Thyroid gland (tissue), 4 donors: ENCODE measurements around the gene OR11G2. TPM values are rescaled to one million over a fixed set of nuclear protein-coding genes. Genes with fewer than 3 reads are reported as not detected.
"Not testable (repeated sequence)": the region's sequence is repeated elsewhere in the genome, so short reads cannot be mapped to it uniquely, and the experiment has no call there.

Experiments used
- DNase-seq, 2 donors: peaks; one replicate each; pipeline ENCODE4 v3.0.0-alpha.2; 2019
- H3K27ac ChIP-seq, 3 donors: fragments of 200-600 bp; sonication (generic); 1 replicate in 2 of 3; 2 replicates in 1 of 3; pipeline ENCODE4 v1.5.1; 2016 to 2019; ENCODE audit warnings: mild to moderate bottlenecking in 1 of 3, moderate library complexity in 1 of 3
- H3K27me3 ChIP-seq: fragments of 200-600 bp; sonication (generic); one replicate; pipeline ENCODE4 v1.5.1; 2019
- H3K36me3 ChIP-seq, 2 donors: fragments of 200-600 bp; sonication (generic); one replicate each; pipeline ENCODE4 v1.5.1; 2016 to 2019
- H3K4me1 ChIP-seq, 2 donors: fragments of 200-600 bp; sonication (generic); one replicate each; pipeline ENCODE4 v1.5.1; 2017 to 2019
- H3K4me3 ChIP-seq, 3 donors: fragments of 200-600 bp; sonication (generic); replicated peaks in 1 of 3; 1 replicate in 2 of 3; 2 replicates in 1 of 3; pipeline ENCODE4 v1.5.1; 2016; ENCODE audit warnings: mild to moderate bottlenecking in 1 of 3
- H3K9me3 ChIP-seq: fragments of 200-600 bp; sonication (generic); one replicate; pipeline ENCODE4 v1.5.1; 2017
- CTCF ChIP-seq, 6 experiments: fragments of 200-600 bp in 3 of 6; fragments of 450-650 bp in 3 of 6; sonication (generic) in 3 of 6; IDR thresholded peaks; one replicate each; pipeline ENCODE4 v1.5.1; 2016 to 2019; ENCODE audit warnings: antibody characterized with exemption in 6 of 6, mild to moderate bottlenecking in 2 of 6, inconsistent platforms in 1 of 6, moderate library complexity in 1 of 6
- POLR2A ChIP-seq, 2 donors: fragments of 450-650 bp; IDR thresholded peaks; one replicate each; pipeline ENCODE4 v1.6.1; 2017; ENCODE audit warnings: antibody characterized with exemption in 2 of 2, mild to moderate bottlenecking in 2 of 2, moderate library complexity in 1 of 2
- WGBS, 2 donors: methylation state at CpG; one replicate each; pipeline ENCODE4 v1.1.5; 2017; 5-methylcytosine and 5-hydroxymethylcytosine counted together
- intact Hi-C: fragments of 100-400 bp; cut with DNase I; formaldehyde crosslinking; loops from one replicate; pipeline ENCODE4 v1.15.1; 2023
- total RNA-seq, 4 donors: library from RNA; depleted of rRNA; stranded (reverse); fragments of >200 nt; gene quantifications; one replicate each; pipeline ENCODE4 v1.2.3, GENCODE V29; 2016

Gene OR11G2
- total RNA-seq, 4 donors from 2014 or later: not detected

- H3K27ac ChIP-seq: no peak overlapping the region
- no peaks in the 10 kb centered on the region for H3K9me3 ChIP-seq
- DNase-seq: no peak
- H3K4me1 ChIP-seq: no peaks in the 10 kb centered on the region
- WGBS, 2 donors: 68 to 70% methylated on average over 5 of the region's 5 CpGs
- H3K36me3 ChIP-seq: no peaks in the 10 kb centered on the region
- intact Hi-C loops: no loop called here
- H3K27me3 ChIP-seq: no peaks in the 10 kb centered on the region
- no peak for TF ChIP-seq POLR2A (IDR thresholded peaks at IDR 0.05)
- no peak for TF ChIP-seq CTCF (IDR thresholded peaks at IDR 0.05)
- H3K4me3 ChIP-seq: no peak overlapping the region
Measured at GRCh38 chr14:20198991-20199390, 8.3 kb downstream of the OR11G2 start.

GRCh38 chr14:20204721-20205120 lies 14.0 kb downstream of the OR11G2 start:
- TF ChIP-seq POLR2A (IDR thresholded peaks at IDR 0.05) (no peak), CTCF (IDR thresholded peaks at IDR 0.05) (no peak)
- intact Hi-C loops: no loop called here
- Histone ChIP-seq H3K9me3 (no peaks in the 10 kb centered on the region), H3K27me3 (no peaks in the 10 kb centered on the region), H3K27ac (no peak overlapping the region), H3K4me1 (no peaks in the 10 kb centered on the region), H3K4me3 (no peak overlapping the region), H3K36me3 (no peaks in the 10 kb centered on the region)
- no peak for DNase-seq
- 56 to 60% methylated on average over 3 of the region's 3 CpGs for WGBS, 2 donors

- Histone ChIP-seq H3K27ac (no peak overlapping the region), H3K4me1 (no peaks in the 10 kb centered on the region), H3K9me3 (no peaks in the 10 kb centered on the region), H3K4me3 (no peak overlapping the region), H3K27me3 (no peaks in the 10 kb centered on the region), H3K36me3 (no peaks in the 10 kb centered on the region)
- 89 to 92% methylated on average over 2 of the region's 2 CpGs for WGBS, 2 donors
- intact Hi-C loops: no loop called here
- DNase-seq: no peak
- no peak for TF ChIP-seq CTCF (IDR thresholded peaks at IDR 0.05)
- TF ChIP-seq POLR2A (IDR thresholded peaks at IDR 0.05): no peak
Measured at GRCh38 chr14:20209595-20209994, 18.9 kb downstream of the OR11G2 start.

GRCh38 chr14:20212406-20212805 lies 21.7 kb downstream of the OR11G2 start:
- H3K27ac ChIP-seq, H3K4me3 ChIP-seq, intact Hi-C loops, H3K36me3 ChIP-seq, H3K9me3 ChIP-seq, H3K4me1 ChIP-seq, H3K27me3 ChIP-seq, DNase-seq: not testable (repeated sequence)
- WGBS, 2 donors: 96 to 97% methylated on average over 8 to 10 of the region's 28 CpGs

- Histone ChIP-seq H3K9me3 (no peaks in the 10 kb centered on the region), H3K4me1 (no peaks in the 10 kb centered on the region), H3K27ac (no peak overlapping the region), H3K36me3 (no peaks in the 10 kb centered on the region), H3K4me3 (no peak overlapping the region), H3K27me3 (no peaks in the 10 kb centered on the region)
- no peak for TF ChIP-seq CTCF (IDR thresholded peaks at IDR 0.05)
- TF ChIP-seq POLR2A (IDR thresholded peaks at IDR 0.05): no peak
- intact Hi-C loops: no loop called here
- no peak for DNase-seq
- WGBS, 2 donors: 75 to 87% methylated on average over 2 of the region's 2 CpGs
Measured at GRCh38 chr14:20215196-20215595, 24.5 kb downstream of the OR11G2 start.

- intact Hi-C loops: no loop called here
Measured at GRCh38 chr14:20219033-20219432, 28.3 kb downstream of the OR11G2 start.

More at GRCh38 chr14:20219033-20219432, 28.3 kb downstream of the OR11G2 start:
- Histone ChIP-seq H3K9me3 (no peaks in the 10 kb centered on the region), H3K27me3 (no peaks in the 10 kb centered on the region), H3K36me3 (no peaks in the 10 kb centered on the region), H3K4me3 (no peak overlapping the region), H3K27ac (no peak overlapping the region), H3K4me1 (no peaks in the 10 kb centered on the region)
- TF ChIP-seq CTCF (IDR thresholded peaks at IDR 0.05) (no peak), POLR2A (IDR thresholded peaks at IDR 0.05) (no peak)
- DNase-seq: no peak
- 46 to 47% methylated on average over 4 of the region's 4 CpGs for WGBS, 2 donors
